Gastroesophageal sphincter (tissue), 3 donors: ENCODE data around the gene FHL3.

ENCODE experiments used
- EP300 ChIP-seq: sonication (generic); formaldehyde crosslinking; IDR thresholded peaks from one replicate; pipeline ENCODE4 v1.6.1; 2017; ENCODE audit warnings: antibody characterized with exemption, mild to moderate bottlenecking
- POLR2A ChIP-seq, 2 donors: fragments of 450-650 bp; IDR thresholded peaks; one replicate each; pipeline ENCODE4 v1.6.1; 2017; ENCODE audit warnings: antibody characterized with exemption in 2 of 2, mild to moderate bottlenecking in 2 of 2, moderate library complexity in 1 of 2
- POLR2AphosphoS5 ChIP-seq: sonication (generic); formaldehyde crosslinking; IDR thresholded peaks from one replicate; pipeline ENCODE4 v1.6.1; 2017; ENCODE audit warnings: antibody characterized with exemption
- TF ChIP-seq, protein P1 (sequence below), 4 experiments: fragments of 200-600 bp in 2 of 4; fragments of 450-650 bp in 2 of 4; sonication (generic) in 1 of 4; IDR thresholded peaks; one replicate each; pipeline ENCODE4 v1.5.1; 2017 to 2019; ENCODE audit warnings: antibody characterized with exemption in 4 of 4, mild to moderate bottlenecking in 2 of 4, moderate library complexity in 2 of 4

DNA sequence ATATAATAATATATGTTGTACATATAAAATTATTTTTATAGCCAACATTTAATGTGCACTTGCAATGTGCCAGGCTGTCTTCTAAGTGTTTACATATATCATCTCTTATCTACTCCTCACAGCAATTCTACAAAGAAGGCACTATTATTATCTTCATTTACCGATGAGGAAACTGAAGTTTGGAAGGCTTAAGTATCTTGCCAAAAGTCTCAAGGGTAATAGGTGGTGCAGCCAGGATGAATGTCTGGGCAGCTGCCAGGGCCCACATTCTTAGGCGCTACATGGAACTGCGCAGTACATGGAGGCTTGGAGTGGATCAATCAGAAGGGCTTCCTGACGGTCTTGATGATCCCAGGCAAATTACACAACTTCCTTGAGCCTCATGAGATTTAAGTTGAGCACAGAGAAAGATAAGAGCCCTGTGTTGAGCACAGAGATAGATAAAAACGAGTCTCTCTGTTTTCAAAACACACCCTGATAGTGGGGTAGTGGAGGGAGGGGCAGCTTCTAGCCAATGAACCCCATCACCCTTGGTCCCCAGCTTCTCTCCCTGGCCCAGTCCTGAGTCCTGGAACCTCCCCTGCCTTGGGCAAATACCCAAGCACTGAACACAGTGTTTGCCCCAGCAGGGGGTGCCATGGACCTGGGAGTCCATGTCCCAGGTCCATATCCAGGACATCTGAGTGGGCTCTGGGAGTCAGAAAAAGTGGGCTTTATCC is 32.1 kb upstream of the FHL3 start:
- TF ChIP-seq, protein P1, sequence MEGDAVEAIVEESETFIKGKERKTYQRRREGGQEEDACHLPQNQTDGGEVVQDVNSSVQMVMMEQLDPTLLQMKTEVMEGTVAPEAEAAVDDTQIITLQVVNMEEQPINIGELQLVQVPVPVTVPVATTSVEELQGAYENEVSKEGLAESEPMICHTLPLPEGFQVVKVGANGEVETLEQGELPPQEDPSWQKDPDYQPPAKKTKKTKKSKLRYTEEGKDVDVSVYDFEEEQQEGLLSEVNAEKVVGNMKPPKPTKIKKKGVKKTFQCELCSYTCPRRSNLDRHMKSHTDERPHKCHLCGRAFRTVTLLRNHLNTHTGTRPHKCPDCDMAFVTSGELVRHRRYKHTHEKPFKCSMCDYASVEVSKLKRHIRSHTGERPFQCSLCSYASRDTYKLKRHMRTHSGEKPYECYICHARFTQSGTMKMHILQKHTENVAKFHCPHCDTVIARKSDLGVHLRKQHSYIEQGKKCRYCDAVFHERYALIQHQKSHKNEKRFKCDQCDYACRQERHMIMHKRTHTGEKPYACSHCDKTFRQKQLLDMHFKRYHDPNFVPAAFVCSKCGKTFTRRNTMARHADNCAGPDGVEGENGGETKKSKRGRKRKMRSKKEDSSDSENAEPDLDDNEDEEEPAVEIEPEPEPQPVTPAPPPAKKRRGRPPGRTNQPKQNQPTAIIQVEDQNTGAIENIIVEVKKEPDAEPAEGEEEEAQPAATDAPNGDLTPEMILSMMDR (IDR thresholded peaks at IDR 0.05), result peak in 1 of 4 experiments; percentile 11
- TF ChIP-seq POLR2A (IDR thresholded peaks at IDR 0.05), result no peak
- no peak for TF ChIP-seq EP300
- no peak for TF ChIP-seq POLR2AphosphoS5
